Panc1 (cell line): ENCODE measurements around the gene SLC27A3. TPM values are rescaled to one million over a fixed set of nuclear protein-coding genes. Genes with fewer than 3 reads are reported as not detected.

Source experiments
- ATAC-seq: fragments of 200-7000 bp; cut with Tn5 transposase; 2 replicates; pipeline ENCODE4 v1.9.1; 2020; ENCODE audit warnings: mild to moderate bottlenecking, moderate library complexity
- BruUV-seq: library from RNA; stranded (reverse); fragments of 400-500 nt; replicated peaks from 2 replicates; lab custom pipeline; 2021; lab: Mats Ljungman, UMichigan
- CTCF ChIA-PET: fragments of 300-600 bp; sonication (Branson Sonifier 250); formaldehyde crosslinking; loops from one replicate; lab custom pipeline; 2022; ENCODE audit warnings: antibody characterized with exemption; lab: Charles Lee
- POLR2A ChIA-PET: fragments of 300-600 bp; sonication (Branson Sonifier 250); formaldehyde crosslinking; loops from one replicate; lab custom pipeline; 2022; ENCODE audit warnings: antibody characterized with exemption; lab: Charles Lee
- DNase-seq: peaks from one replicate; pipeline ENCODE4 v3.0.0-alpha.2; 2010; ENCODE audit warnings: low read depth, low spot score
- H3K27ac ChIP-seq: 2 replicates; pipeline ENCODE4 v1.5.1; 2011; ENCODE audit warnings: mild to moderate bottlenecking, low read length, inconsistent platforms
- H3K27me3 ChIP-seq: fragments of 200-500 bp; sonication (Bioruptor generic); 2 replicates; pipeline ENCODE4 v1.6.0; 2014; ENCODE audit warnings: low read length, inconsistent platforms; ENCODE audit not compliant: control insufficient read depth, insufficient read depth
- H3K36me3 ChIP-seq: fragments of 200-500 bp; sonication (Bioruptor generic); 2 replicates; pipeline ENCODE4 v1.5.1; 2014; ENCODE audit warnings: inconsistent platforms, mild to moderate bottlenecking, low read length, moderate library complexity; ENCODE audit not compliant: control insufficient read depth, insufficient read depth
- H3K4me1 ChIP-seq: 2 replicates; pipeline ENCODE4 v1.5.1; 2011; ENCODE audit warnings: inconsistent platforms, mild to moderate bottlenecking, low read length, moderate library complexity; ENCODE audit not compliant: control insufficient read depth, insufficient read depth
- H3K4me3 ChIP-seq, 2 experiments: 2 replicates each; pipeline ENCODE4 v1.5.1; 2011 to 2012; ENCODE audit warnings: low read depth in 2 of 2, low read length in 2 of 2, mild to moderate bottlenecking in 2 of 2, inconsistent platforms in 1 of 2, moderate library complexity in 1 of 2
- H3K9me3 ChIP-seq: fragments of 200-500 bp; sonication (Bioruptor generic); 2 replicates; pipeline ENCODE4 v1.5.1; 2014; ENCODE audit warnings: low read depth, mild to moderate bottlenecking, inconsistent platforms, low read length, moderate library complexity; ENCODE audit not compliant: control insufficient read depth, insufficient read depth
- CTCF ChIP-seq: fragments of 450-650 bp; IDR thresholded peaks from 2 replicates; pipeline ENCODE4 v1.5.1; 2017; ENCODE audit warnings: mild to moderate bottlenecking
- POLR2AphosphoS5 ChIP-seq: IDR thresholded peaks from 2 replicates; pipeline ENCODE4 v1.6.1; 2012; ENCODE audit warnings: mild to moderate bottlenecking, low read depth, low read length, moderate library complexity
- REST ChIP-seq, 2 experiments: IDR thresholded peaks; 2 replicates each; pipeline ENCODE4 v1.6.1; 2011 to 2012; ENCODE audit warnings: low read depth in 2 of 2, control low read depth in 1 of 2, low read length in 1 of 2, mild to moderate bottlenecking in 1 of 2, moderate library complexity in 1 of 2; ENCODE audit not compliant: insufficient read depth in 1 of 2
- SIN3A ChIP-seq: IDR thresholded peaks from 2 replicates; pipeline ENCODE4 v1.6.1; 2012; ENCODE audit warnings: low read depth, mild to moderate bottlenecking, low read length, moderate library complexity, borderline replicate concordance; ENCODE audit not compliant: insufficient read depth
- TCF7L2 ChIP-seq: IDR thresholded peaks from 2 replicates; pipeline ENCODE4 v1.6.1; 2011; ENCODE audit warnings: mild to moderate bottlenecking, low read depth, low read length, inconsistent platforms
- in situ Hi-C: cut with HindIII; loops from 2 replicates; pipeline ENCODE4 v1.10.0; 2016; ENCODE audit warnings: low sequenced_read_pairs, low pct_unique_long_range_greater_than_20kb
- intact Hi-C: fragments of 100-400 bp; cut with micrococcal nuclease; formaldehyde crosslinking; loops from one replicate; pipeline ENCODE4 v1.10.0; 2022; ENCODE audit not compliant: unreplicated experiment
- total RNA-seq: library from RNA; stranded (reverse); gene quantifications from one replicate; pipeline ENCODE4 v1.2.1, GENCODE V29; 2021; ENCODE audit not compliant: unreplicated experiment

SLC27A3 gene
- total RNA-seq, 1 experiment from 2014 or later, result 8.0 TPM

- ChIA-PET CTCF (no interaction called here), POLR2A (no interaction called here)
- Histone ChIP-seq H3K4me3 (no peak overlapping the region), H3K27me3 (no peaks in the 10 kb centered on the region), H3K36me3 (no peaks in the 10 kb centered on the region), H3K27ac (no peak overlapping the region), H3K4me1 (no peaks in the 10 kb centered on the region), H3K9me3 (no peaks in the 10 kb centered on the region)
- DNase-seq (no peak), ATAC-seq (no peak)
- intact Hi-C loops, result no loop called here
- BruUV-seq, result no TSS peak
- in situ Hi-C loops, result no loop called here
- TF ChIP-seq SIN3A (no peak), REST (IDR thresholded peaks at IDR 0.05; ENCODE audit: insufficient read depth in 1 of 2, low read depth in 2 of 2, low read length in 1 of 2) (no peak), CTCF (no peak), TCF7L2 (no peak), POLR2AphosphoS5 (no peak)
Observed at GRCh38 chr1:153789478-153790034, 14.3 kb downstream of the SLC27A3 start.

GRCh38 chr1:153790313-153790965 lies 15.2 kb downstream of the SLC27A3 start:
- DNase-seq (no peak), ATAC-seq (no peak)
- in situ Hi-C loops, result no loop called here
- Histone ChIP-seq H3K4me1 (no peaks in the 10 kb centered on the region), H3K27ac (no peak overlapping the region), H3K36me3 (no peaks in the 10 kb centered on the region), H3K9me3 (no peaks in the 10 kb centered on the region), H3K4me3 (no peak overlapping the region), H3K27me3 (no peaks in the 10 kb centered on the region)
- BruUV-seq, result no TSS peak
- ChIA-PET CTCF (no interaction called here), POLR2A (no interaction called here)
- intact Hi-C loops, result no loop called here
- TF ChIP-seq REST (IDR thresholded peaks at IDR 0.05; ENCODE audit: insufficient read depth in 1 of 2, low read depth in 2 of 2, low read length in 1 of 2) (no peak), SIN3A (no peak), POLR2AphosphoS5 (no peak), CTCF (no peak), TCF7L2 (no peak)
